Ecto neural progenitor cell (in vitro differentiated cells): Measurements from ENCODE around the gene DYNLRB1.

Experiments used
- DNase-seq: peaks from one replicate; pipeline ENCODE4 v3.0.0-alpha.2; 2018; ENCODE audit warnings: low spot score

DYNLRB1 gene

GRCh38 chr20:34579191-34579978, 63.2 kb downstream of the DYNLRB1 start:
- no peak for DNase-seq

GRCh38 chr20:34579979-34580940, 64.0 kb downstream of the DYNLRB1 start:
- no peak for DNase-seq

GRCh38 chr20:34581341-34582184, 65.3 kb downstream of the DYNLRB1 start:
- DNase-seq, result no peak

- DNase-seq, result no peak
Observed at GRCh38 chr20:34582221-34582620, 66.0 kb downstream of the DYNLRB1 start.

GRCh38 chr20:34582911-34583310, 66.7 kb downstream of the DYNLRB1 start:
- no peak for DNase-seq

GRCh38 chr20:34583544-34583943, 67.3 kb downstream of the DYNLRB1 start:
- DNase-seq, result no peak

GRCh38 chr20:34585019-34585418, 68.8 kb downstream of the DYNLRB1 start:
- DNase-seq, result no peak

- no peak for DNase-seq
Observed at GRCh38 chr20:34586488-34587163, 70.4 kb downstream of the DYNLRB1 start.
